ENCODE results near the gene SARDH.

Gene SARDH

GRCh38 chr9:133618726-133619125, 119.4 kb downstream of the SARDH start:
- no peak overlapping the region for H3K9ac ChIP-seq (ENCODE audit: low read length)
- TF ChIP-seq EZH2 (optimal IDR thresholded peaks at IDR 0.05; ENCODE audit: low read depth, low read length) (no peak), CTCF (IDR thresholded peaks at IDR 0.05; ENCODE audit: low read length) (no peak), EZH2phosphoT487 (IDR thresholded peaks at IDR 0.05; ENCODE audit: low read length) (no peak)
- DNase-seq, result no peak
- no peaks in the 10 kb centered on the region for H3K9me2 ChIP-seq (replicated peaks; ENCODE audit: insufficient read depth, low read length)
- no peak overlapping the region for H3K4me2 ChIP-seq (ENCODE audit: low read depth, low read length)
- H3K4me3 ChIP-seq (ENCODE audit: low read length), result no peak overlapping the region
- no peak overlapping the region for H2AFZ ChIP-seq (ENCODE audit: low read length)
- H3K79me2 ChIP-seq (ENCODE audit: low read length), result no peaks in the 10 kb centered on the region
- H3K9me3 ChIP-seq (replicated peaks; ENCODE audit: insufficient read depth, low read length), result no peaks in the 10 kb centered on the region
- H3F3A ChIP-seq (ENCODE audit: insufficient read depth, low read length), result no peaks in the 10 kb centered on the region
- no peaks in the 10 kb centered on the region for H4K20me1 ChIP-seq (ENCODE audit: insufficient read depth, low read length)
- H3K36me3 ChIP-seq (replicated peaks; ENCODE audit: insufficient read depth, low read length), result no peaks in the 10 kb centered on the region
- no peak overlapping the region for H3K27ac ChIP-seq (ENCODE audit: low read length)
- H3K27me3 ChIP-seq (replicated peaks; ENCODE audit: insufficient read depth, low read length), result peaks cover 95% of the 10 kb centered on the region
- H3K4me1 ChIP-seq (ENCODE audit: low read length), result peaks cover 7% of the 10 kb centered on the region; the same call in 1 of the 2 replicates

GRCh38 chr9:133616643-133617405, 121.3 kb downstream of the SARDH start:
- no peak for TF ChIP-seq EZH2 (optimal IDR thresholded peaks at IDR 0.05; ENCODE audit: low read depth, low read length)
- TF ChIP-seq CTCF (IDR thresholded peaks at IDR 0.05; ENCODE audit: low read length), result no peak
- no peak for TF ChIP-seq EZH2phosphoT487 (IDR thresholded peaks at IDR 0.05; ENCODE audit: low read length)
- H4K20me1 ChIP-seq (ENCODE audit: insufficient read depth, low read length), result no peaks in the 10 kb centered on the region
- H3K9me2 ChIP-seq (replicated peaks; ENCODE audit: insufficient read depth, low read length), result no peaks in the 10 kb centered on the region
- no peaks in the 10 kb centered on the region for H3K9me3 ChIP-seq (replicated peaks; ENCODE audit: insufficient read depth, low read length)
- no peaks in the 10 kb centered on the region for H3K36me3 ChIP-seq (replicated peaks; ENCODE audit: insufficient read depth, low read length)
- H2AFZ ChIP-seq (ENCODE audit: low read length), result no peak overlapping the region
- H3K4me1 ChIP-seq (ENCODE audit: low read length), result peaks cover 7% of the 10 kb centered on the region; the same call in 1 of the 2 replicates
- H3F3A ChIP-seq (ENCODE audit: insufficient read depth, low read length), result no peaks in the 10 kb centered on the region
- H3K4me3 ChIP-seq (ENCODE audit: low read length), result no peak overlapping the region
- no peak for DNase-seq
- no peak overlapping the region for H3K27ac ChIP-seq (ENCODE audit: low read length)
- H3K79me2 ChIP-seq (ENCODE audit: low read length), result no peaks in the 10 kb centered on the region
- no peak overlapping the region for H3K4me2 ChIP-seq (ENCODE audit: low read depth, low read length)
- H3K9ac ChIP-seq (ENCODE audit: low read length), result no peak overlapping the region
- H3K27me3 ChIP-seq (replicated peaks; ENCODE audit: insufficient read depth, low read length), result peaks cover 99% of the 10 kb centered on the region

GRCh38 chr9:133615606-133616188, 122.5 kb downstream of the SARDH start:
- no peak overlapping the region for H3K4me3 ChIP-seq (ENCODE audit: low read length)
- H4K20me1 ChIP-seq (ENCODE audit: insufficient read depth, low read length), result no peaks in the 10 kb centered on the region
- H3K4me1 ChIP-seq (ENCODE audit: low read length), result peaks cover 5% of the 10 kb centered on the region; the same call in 1 of the 2 replicates
- no peak for TF ChIP-seq CTCF (IDR thresholded peaks at IDR 0.05; ENCODE audit: low read length)
- TF ChIP-seq EZH2 (optimal IDR thresholded peaks at IDR 0.05; ENCODE audit: low read depth, low read length), result no peak
- TF ChIP-seq EZH2phosphoT487 (IDR thresholded peaks at IDR 0.05; ENCODE audit: low read length), result no peak
- no peaks in the 10 kb centered on the region for H3K36me3 ChIP-seq (replicated peaks; ENCODE audit: insufficient read depth, low read length)
- no peak for DNase-seq
- H3K27ac ChIP-seq (ENCODE audit: low read length), result no peak overlapping the region
- no peak overlapping the region for H3K9ac ChIP-seq (ENCODE audit: low read length)
- no peak overlapping the region for H3K4me2 ChIP-seq (ENCODE audit: low read depth, low read length)
- peaks cover 99% of the 10 kb centered on the region for H3K27me3 ChIP-seq (replicated peaks; ENCODE audit: insufficient read depth, low read length)
- no peaks in the 10 kb centered on the region for H3K79me2 ChIP-seq (ENCODE audit: low read length)
- no peaks in the 10 kb centered on the region for H3K9me2 ChIP-seq (replicated peaks; ENCODE audit: insufficient read depth, low read length)
- H2AFZ ChIP-seq (ENCODE audit: low read length), result no peak overlapping the region
- no peaks in the 10 kb centered on the region for H3F3A ChIP-seq (ENCODE audit: insufficient read depth, low read length)
- H3K9me3 ChIP-seq (replicated peaks; ENCODE audit: insufficient read depth, low read length), result no peaks in the 10 kb centered on the region
